ENCODE results near the gene TAX1BP3. TPM values are rescaled to one million over a fixed set of nuclear protein-coding genes. Genes with fewer than 3 reads are reported as not detected.

The TAX1BP3 gene
- total and polyA plus RNA-seq, 9 of the 15 experiments (the other 6 are each of a cell fraction or from before 2014, with no cell fraction given) = 0.99 to 14.5 (median 6.2) TPM

DNA sequence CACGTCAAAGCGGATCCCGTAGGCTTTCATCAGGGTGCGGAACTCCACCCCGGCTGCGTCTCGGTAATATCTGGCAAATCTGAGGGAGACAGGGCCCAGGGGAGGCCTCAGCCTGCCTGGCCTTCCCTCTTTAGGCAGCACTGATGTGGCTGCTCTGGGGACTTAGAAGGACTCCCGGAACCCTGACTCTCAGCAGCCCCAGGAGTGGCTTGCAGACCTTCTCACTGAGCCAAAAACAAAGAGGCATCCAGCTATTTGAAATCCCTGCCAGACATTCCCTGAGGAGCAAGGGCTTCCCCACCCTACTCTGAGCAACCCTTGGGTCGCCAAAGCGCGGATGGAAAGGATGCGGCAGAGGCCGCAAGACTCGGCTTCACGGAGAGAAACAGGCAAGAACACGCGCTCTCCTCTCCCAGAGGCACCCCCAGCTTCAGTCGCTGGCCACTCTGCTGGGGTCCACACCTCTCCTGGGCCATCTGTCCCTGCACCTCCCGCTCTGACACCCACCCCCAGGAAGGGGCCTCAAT is 19.7 kb upstream of the TAX1BP3 start:
- Histone ChIP-seq H3K79me2 (ENCODE audit: control insufficient read depth, insufficient read depth, low read length) (no peaks in the 10 kb centered on the region), H3K27ac (ENCODE audit: extremely low read depth, low read depth, low read length) (no peak overlapping the region), H3K4me3 (no peak overlapping the region), H3K9ac (ENCODE audit: insufficient read depth in 1 of 2, low read depth in 2 of 2, low read length in 2 of 2) (no peak overlapping the region), H3K9me1 (ENCODE audit: control insufficient read depth, insufficient read depth, low read length) (no peaks in the 10 kb centered on the region), H3K4me2 (ENCODE audit: insufficient read depth, low read length) (no peak overlapping the region), H3K4me1 (replicated peaks in 1 of 2; ENCODE audit: control insufficient read depth in 2 of 2, insufficient read depth in 2 of 2, low read length in 2 of 2) (peaks cover 0 to 28% of the 10 kb centered on the region in 2 experiments; a peak in 2 of 5 replicates), H4K20me1 (replicated peaks; ENCODE audit: control insufficient read depth, insufficient read depth, low read length) (no peaks in the 10 kb centered on the region), H3K36me3 (ENCODE audit: control insufficient read depth, insufficient read depth, low read length) (no peaks in the 10 kb centered on the region), H3K27me3 (ENCODE audit: control insufficient read depth in 2 of 2, insufficient read depth in 2 of 2, low read length in 2 of 2) (no peaks in the 10 kb centered on the region), H3K9me3 (replicated peaks; ENCODE audit: control insufficient read depth, insufficient read depth, low read depth, low read length) (no peaks in the 10 kb centered on the region), H2AFZ (ENCODE audit: low read depth, low read length) (no peak overlapping the region)
- peak in 2 of 4 experiments; percentile 33 for DNase-seq (ENCODE audit: extremely low read depth in 1 of 4, low spot score in 3 of 4)
- no TSS peak for BruUV-seq (replicated peaks)
- intact Hi-C loops (cut with micrococcal nuclease) (loop anchor here (10.0 kb wide), 1 partner anchor 643 kb away; no protein-coding TSS in a partner anchor), in situ Hi-C loops (cut with MboI) (no loop called here)
- ChIA-PET CTCF (ENCODE audit: low intra/inter-chr PET ratio) (no interaction called here), POLR2A (interaction anchor here (0.6 kb wide), 1 partner anchor 14 kb away, joined by 3 read pairs; no protein-coding TSS in a partner anchor)
- peak; percentile 72 for ATAC-seq
- TF ChIP-seq ARNT (IDR thresholded peaks at IDR 0.05) (no peak), BACH1 (tag; IDR thresholded peaks at IDR 0.05) (no peak), FOSL1 (tag; conservative IDR thresholded peaks at IDR 0.05) (no peak), MEIS2 (IDR thresholded peaks at IDR 0.05; ENCODE audit: partially characterized antibody) (no peak)
- TF ChIP-seq, protein P1, sequence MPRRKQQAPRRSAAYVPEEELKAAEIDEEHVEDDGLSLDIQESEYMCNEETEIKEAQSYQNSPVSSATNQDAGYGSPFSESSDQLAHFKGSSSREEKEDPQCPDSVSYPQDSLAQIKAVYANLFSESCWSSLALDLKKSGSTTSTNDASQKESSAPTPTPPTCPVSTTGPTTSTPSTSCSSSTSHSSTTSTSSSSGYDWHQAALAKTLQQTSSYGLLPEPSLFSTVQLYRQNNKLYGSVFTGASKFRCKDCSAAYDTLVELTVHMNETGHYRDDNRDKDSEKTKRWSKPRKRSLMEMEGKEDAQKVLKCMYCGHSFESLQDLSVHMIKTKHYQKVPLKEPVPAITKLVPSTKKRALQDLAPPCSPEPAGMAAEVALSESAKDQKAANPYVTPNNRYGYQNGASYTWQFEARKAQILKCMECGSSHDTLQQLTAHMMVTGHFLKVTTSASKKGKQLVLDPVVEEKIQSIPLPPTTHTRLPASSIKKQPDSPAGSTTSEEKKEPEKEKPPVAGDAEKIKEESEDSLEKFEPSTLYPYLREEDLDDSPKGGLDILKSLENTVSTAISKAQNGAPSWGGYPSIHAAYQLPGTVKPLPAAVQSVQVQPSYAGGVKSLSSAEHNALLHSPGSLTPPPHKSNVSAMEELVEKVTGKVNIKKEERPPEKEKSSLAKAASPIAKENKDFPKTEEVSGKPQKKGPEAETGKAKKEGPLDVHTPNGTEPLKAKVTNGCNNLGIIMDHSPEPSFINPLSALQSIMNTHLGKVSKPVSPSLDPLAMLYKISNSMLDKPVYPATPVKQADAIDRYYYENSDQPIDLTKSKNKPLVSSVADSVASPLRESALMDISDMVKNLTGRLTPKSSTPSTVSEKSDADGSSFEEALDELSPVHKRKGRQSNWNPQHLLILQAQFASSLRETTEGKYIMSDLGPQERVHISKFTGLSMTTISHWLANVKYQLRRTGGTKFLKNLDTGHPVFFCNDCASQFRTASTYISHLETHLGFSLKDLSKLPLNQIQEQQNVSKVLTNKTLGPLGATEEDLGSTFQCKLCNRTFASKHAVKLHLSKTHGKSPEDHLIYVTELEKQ (CRISPR knock-in tag; IDR thresholded peaks at IDR 0.05) = no peak
- no peak for FAIRE-seq
- 11% methylated on average over 12 of the region's 19 CpGs for WGBS (ENCODE audit: insufficient coverage, low coverage, missing lambda C conversion rate)

All from K562 (cell line).